ENCODE data around the gene UQCRH. TPM values are rescaled to one million over a fixed set of nuclear protein-coding genes. Genes with fewer than 3 reads are reported as not detected.

UQCRH gene
- total RNA-seq, result 243 and 593 TPM in 2 replicates

GRCh38 chr1:46303038-46303871, at the start of gene UQCRH, which contains the start of gene LRRC41:
Gene UQCRH, plus strand, starts transcription at chr1:46303698. Its CDS starts 69 bp downstream, at chr1:46303767.
Gene LRRC41, minus strand, starts transcription at chr1:46303616. Its CDS starts 294 bp downstream, at chr1:46303322.

GRCh38 chr1:46340404-46341221, 37.1 kb downstream of the UQCRH start, which contains the start of gene NSUN4:
Gene NSUN4, plus strand, starts transcription at chr1:46340807. Its CDS starts 20 bp downstream, at chr1:46340827.

Other genes starting within 250 kb of the UQCRH start
- gene PIK3R3, start 171.1 kb upstream of the UQCRH start, total RNA-seq, result 1.3 and 3.3 TPM in 2 replicates
- 0.86 and 1.8 TPM in 2 replicates for gene TSPAN1, start 128.6 kb upstream of the UQCRH start, total RNA-seq
- gene P3R3URF, start 127.2 kb upstream of the UQCRH start, total RNA-seq, result not detected in 2 replicates
- gene POMGNT1, start 105.3 kb upstream of the UQCRH start, total RNA-seq, result 54.1 and 98.2 TPM in 2 replicates
- 0.22 and 1.4 TPM in 2 replicates for gene LURAP1, start 100.4 kb upstream of the UQCRH start, total RNA-seq
- 0.22 and 9.3 TPM in 2 replicates for gene RAD54L, start 55.9 kb upstream of the UQCRH start, total RNA-seq
- gene LRRC41, start 82 bp upstream of the UQCRH start, total RNA-seq, result 88.2 and 142 TPM in 2 replicates
- gene NSUN4, start 37.1 kb downstream of the UQCRH start, total RNA-seq, result 20.0 and 22.5 TPM in 2 replicates
- gene FAAH, start 90.6 kb downstream of the UQCRH start, total RNA-seq, result 0.72 and 0.88 TPM in 2 replicates
- gene DMBX1, start 186.1 kb downstream of the UQCRH start, total RNA-seq, result not detected in 2 replicates
- gene KNCN, start 247.9 kb downstream of the UQCRH start, total RNA-seq, result not detected in 2 replicates